VCaP (cell line): ENCODE data around the gene PPIC.

Experiments used
- H3K27ac ChIP-seq: fragments of 450-650 bp; 2 replicates; pipeline ENCODE4 v1.5.1; 2017
- TF ChIP-seq, protein P1 (sequence below): fragments of 450-650 bp; conservative IDR thresholded peaks from 2 replicates; pipeline ENCODE4 v1.5.1; 2017; ENCODE audit warnings: mild to moderate bottlenecking, moderate library complexity

Gene PPIC

DNA sequence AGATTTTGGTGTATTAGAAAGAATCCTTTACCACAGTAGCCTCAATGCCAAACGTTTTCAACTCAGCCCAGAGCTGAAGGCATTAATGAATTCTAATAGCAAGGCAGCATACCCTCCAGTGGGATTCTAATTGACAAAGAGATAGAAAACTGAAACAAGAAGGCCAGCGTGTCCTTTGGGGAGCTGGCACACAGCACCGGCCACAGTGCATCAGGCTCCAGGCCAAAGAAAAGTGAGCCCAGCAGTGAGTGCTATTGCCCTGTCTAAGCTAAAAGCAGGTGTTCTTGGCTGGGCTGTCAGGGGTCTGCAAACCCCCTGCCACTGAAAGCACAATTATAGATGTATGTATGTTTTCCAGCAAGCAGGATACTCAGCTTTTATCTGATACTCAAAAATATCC is 40.4 kb downstream of the PPIC start:
- TF ChIP-seq, protein P1, sequence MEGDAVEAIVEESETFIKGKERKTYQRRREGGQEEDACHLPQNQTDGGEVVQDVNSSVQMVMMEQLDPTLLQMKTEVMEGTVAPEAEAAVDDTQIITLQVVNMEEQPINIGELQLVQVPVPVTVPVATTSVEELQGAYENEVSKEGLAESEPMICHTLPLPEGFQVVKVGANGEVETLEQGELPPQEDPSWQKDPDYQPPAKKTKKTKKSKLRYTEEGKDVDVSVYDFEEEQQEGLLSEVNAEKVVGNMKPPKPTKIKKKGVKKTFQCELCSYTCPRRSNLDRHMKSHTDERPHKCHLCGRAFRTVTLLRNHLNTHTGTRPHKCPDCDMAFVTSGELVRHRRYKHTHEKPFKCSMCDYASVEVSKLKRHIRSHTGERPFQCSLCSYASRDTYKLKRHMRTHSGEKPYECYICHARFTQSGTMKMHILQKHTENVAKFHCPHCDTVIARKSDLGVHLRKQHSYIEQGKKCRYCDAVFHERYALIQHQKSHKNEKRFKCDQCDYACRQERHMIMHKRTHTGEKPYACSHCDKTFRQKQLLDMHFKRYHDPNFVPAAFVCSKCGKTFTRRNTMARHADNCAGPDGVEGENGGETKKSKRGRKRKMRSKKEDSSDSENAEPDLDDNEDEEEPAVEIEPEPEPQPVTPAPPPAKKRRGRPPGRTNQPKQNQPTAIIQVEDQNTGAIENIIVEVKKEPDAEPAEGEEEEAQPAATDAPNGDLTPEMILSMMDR: no peak
- H3K27ac ChIP-seq: no peak overlapping the region

DNA sequence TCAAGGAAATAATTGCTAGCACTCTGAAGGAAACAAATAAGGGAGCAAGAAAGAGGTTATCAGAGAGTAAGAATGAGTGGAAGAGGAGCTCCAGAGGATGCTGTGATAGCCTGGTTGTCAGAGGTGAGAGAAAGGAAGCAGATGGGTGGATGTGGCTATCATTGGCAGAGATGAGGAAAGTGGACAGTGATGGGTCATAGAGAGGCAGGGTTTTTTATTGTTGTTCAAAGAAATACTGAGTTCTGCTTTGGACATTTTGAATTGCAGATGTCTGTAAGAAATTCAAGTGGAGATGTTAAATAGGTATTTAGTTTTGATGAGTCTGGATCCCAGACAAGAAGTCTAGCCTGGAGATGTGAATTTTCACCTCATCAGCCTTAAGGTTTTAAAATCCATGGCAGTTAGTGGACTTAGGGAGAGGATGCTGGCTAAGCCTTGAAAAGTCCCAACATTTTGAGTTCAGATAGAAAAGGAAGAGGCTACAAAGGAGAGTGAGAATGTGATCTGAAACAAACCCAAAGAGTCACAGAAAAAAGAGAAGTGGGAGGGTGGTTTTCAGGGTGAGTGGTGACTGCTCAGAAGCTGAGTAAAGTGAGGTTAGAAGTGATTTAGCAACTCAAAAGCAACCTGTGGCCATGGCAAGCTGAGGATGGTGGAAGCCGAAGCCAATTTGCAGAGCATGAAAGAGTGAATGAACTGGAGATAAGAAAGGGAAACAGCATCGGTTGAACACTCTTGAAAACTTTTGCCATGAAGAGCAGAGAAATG is 50.4 kb downstream of the PPIC start:
- no peak overlapping the region for H3K27ac ChIP-seq

DNA sequence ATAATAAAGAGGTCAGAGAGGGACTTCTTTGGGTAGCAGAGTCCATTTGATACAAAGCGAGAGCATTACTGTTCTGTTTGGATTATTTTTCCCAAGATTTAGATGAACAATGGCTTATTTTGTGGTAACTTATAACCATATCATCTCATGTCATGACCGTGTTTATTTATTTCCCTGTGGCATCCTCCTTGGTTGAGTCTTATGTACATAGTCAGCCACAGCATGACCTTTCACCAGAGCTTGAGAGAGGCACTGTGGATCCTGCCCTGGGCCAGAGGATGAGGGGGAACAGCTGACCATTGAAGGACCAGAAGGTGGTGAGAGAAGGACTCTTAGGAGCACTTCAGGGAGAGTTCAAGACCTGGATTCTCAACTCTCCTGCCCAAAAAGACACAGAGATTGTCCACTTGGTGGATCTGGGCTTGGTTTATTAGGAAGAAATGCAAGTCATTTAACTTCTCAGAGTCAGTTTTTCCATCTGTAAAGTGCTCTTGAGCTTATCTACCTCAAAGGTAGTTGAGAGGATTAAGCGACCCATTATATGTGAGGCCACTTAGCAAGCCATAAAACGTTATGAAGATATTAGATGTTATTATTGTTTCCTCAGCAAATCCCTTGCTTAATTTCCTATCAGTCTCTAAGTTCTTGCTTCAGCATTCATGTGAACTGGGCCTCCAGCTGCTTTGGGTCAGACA is 51.4 kb downstream of the PPIC start:
- TF ChIP-seq, protein P1: no peak
- no peak overlapping the region for H3K27ac ChIP-seq

More for the DNA sequence above, 50.4 kb downstream of the PPIC start:
- TF ChIP-seq, protein P1: no peak

DNA sequence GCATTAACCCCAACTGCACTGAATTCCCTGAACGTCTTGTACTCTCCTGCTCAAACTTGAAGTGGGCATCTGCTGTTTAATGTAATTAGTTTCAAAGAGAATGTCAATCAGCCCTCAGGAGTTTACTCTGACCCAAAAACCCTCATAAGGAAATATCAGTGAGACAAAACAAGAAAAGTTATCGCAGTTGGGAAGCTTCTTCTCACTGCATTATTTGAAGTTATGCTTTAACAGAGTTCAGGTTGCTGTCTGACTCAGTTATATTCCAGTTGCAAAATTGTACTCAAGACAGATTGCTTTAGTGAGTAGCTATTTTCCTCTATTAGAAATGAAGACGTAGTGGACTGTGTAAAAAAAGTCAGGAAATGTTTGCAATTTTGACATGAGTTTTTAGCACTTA is 52.1 kb downstream of the PPIC start:
- TF ChIP-seq, protein P1: no peak
- H3K27ac ChIP-seq: no peak overlapping the region

DNA sequence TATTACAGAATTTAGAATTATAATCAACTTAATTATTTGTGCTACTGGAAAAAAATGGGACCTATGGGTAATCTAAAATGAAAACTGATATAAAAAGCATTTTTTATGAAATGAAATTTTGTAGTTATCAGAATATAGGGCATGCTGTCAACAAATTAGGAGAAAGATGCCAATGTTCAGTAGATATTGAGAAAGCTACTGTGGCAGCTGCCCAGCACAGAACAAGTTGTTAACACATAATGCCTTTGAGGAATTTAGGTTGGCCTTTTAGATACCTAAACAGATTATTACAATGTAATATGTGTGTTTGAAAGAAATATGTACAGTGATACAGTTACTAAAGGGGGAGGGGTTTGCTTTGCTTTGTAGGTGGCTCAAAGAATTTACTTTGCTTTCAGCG is 54.1 kb downstream of the PPIC start:
- TF ChIP-seq, protein P1: no peak
- no peak overlapping the region for H3K27ac ChIP-seq

DNA sequence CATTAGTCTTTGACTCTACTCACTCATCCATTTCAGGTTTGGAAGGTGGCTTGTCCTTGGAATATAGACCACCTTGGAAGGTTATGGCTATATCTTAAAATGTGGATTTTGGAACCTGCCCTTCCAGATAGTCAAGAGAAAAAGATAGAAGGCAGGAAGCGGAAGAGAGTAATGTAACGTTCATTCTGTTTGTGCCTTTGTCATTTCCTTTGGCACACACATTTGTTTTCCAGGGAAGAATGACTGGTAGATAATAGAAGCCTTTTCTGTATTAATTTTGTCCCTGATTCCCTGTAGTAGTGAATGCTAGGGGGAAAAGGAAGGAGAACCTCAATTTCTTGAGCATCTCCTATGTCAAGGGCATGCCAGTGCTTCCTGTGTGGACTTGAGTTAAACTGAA is 54.7 kb downstream of the PPIC start:
- TF ChIP-seq, protein P1: no peak

DNA sequence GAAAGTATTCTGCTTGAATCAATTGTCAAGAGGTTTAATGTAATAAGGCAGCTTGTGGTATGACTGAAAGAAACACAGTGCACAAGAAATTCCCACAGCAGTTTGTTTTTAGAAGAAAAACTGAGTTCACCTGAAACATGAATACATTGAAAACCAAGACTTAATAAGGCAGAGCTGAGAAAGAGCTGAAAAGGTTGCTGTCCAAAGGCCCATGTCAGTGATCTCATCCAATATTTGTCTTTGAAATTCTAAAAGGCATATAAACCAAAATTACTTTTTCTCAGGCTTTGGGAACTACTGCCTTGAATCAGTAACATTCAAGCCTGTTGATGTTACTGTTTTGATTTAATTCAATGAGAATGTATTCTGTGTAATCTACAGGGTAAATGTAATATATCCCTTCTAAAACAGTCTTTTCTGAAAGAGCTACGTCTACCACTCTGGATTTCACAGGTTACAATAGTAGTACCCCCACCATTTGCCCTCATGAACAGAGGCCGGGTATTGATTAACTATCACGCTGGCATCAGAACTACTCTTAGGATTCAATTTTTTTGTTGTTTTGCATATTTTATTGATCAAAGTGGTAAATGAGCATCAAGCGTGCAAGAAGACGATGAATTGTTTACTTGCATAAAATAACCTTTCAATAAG is 57.8 kb downstream of the PPIC start:
- TF ChIP-seq, protein P1: no peak
- no peak overlapping the region for H3K27ac ChIP-seq

More for the DNA sequence above, 54.7 kb downstream of the PPIC start:
- H3K27ac ChIP-seq: no peak overlapping the region
